ENCODE measurements around the gene TSEN2. TPM values are rescaled to one million over a fixed set of nuclear protein-coding genes. Genes with fewer than 3 reads are reported as not detected.

Gene TSEN2
- total and polyA plus RNA-seq, 9 of the 15 experiments (the other 6 are each of a cell fraction or from before 2014, with no cell fraction given): 38.5 to 76.3 (median 46.6) TPM

- H3K4me3 ChIP-seq: no peak overlapping the region
- no peaks in the 10 kb centered on the region for H4K20me1 ChIP-seq (replicated peaks; ENCODE audit: control insufficient read depth, insufficient read depth, low read length)
- in situ Hi-C loops (cut with MboI) (no loop called here), intact Hi-C loops (cut with micrococcal nuclease) (no loop called here)
- no peak overlapping the region for H2AFZ ChIP-seq (ENCODE audit: low read depth, low read length)
- no peak for FAIRE-seq
- DNase-seq (ENCODE audit: extremely low read depth in 1 of 4, low spot score in 3 of 4): no peak
- no peak overlapping the region for H3K9ac ChIP-seq (ENCODE audit: insufficient read depth in 1 of 2, low read depth in 2 of 2, low read length in 2 of 2)
- no peaks in the 10 kb centered on the region for H3K4me1 ChIP-seq (replicated peaks in 1 of 2; ENCODE audit: control insufficient read depth in 2 of 2, insufficient read depth in 2 of 2, low read length in 2 of 2)
- no TSS peak for BruUV-seq (replicated peaks)
- 97% methylated on average over 6 of the region's 6 CpGs for WGBS (ENCODE audit: insufficient coverage, low coverage, missing lambda C conversion rate)
- CTCF ChIA-PET (ENCODE audit: low intra/inter-chr PET ratio): no interaction called here
- H3K9me1 ChIP-seq (ENCODE audit: control insufficient read depth, insufficient read depth, low read length): no peaks in the 10 kb centered on the region
- POLR2A ChIA-PET: no interaction called here
- H3K79me2 ChIP-seq (ENCODE audit: control insufficient read depth, insufficient read depth, low read length): no peaks in the 10 kb centered on the region
- no peaks in the 10 kb centered on the region for H3K27me3 ChIP-seq (ENCODE audit: control insufficient read depth in 2 of 2, insufficient read depth in 2 of 2, low read length in 2 of 2)
- no peak for ATAC-seq
- H3K27ac ChIP-seq (ENCODE audit: extremely low read depth, low read depth, low read length): no peak overlapping the region
- peaks cover 73% of the 10 kb centered on the region for H3K36me3 ChIP-seq (ENCODE audit: control insufficient read depth, insufficient read depth, low read length)
- no peaks in the 10 kb centered on the region for H3K9me3 ChIP-seq (replicated peaks; ENCODE audit: control insufficient read depth, insufficient read depth, low read depth, low read length)
- no peak overlapping the region for H3K4me2 ChIP-seq (ENCODE audit: insufficient read depth, low read length)
- no peak for TF ChIP-seq RREB1 (CRISPR knock-in tag; IDR thresholded peaks at IDR 0.05)
- no peak for TF ChIP-seq CUX1 (CRISPR knock-in tag; IDR thresholded peaks at IDR 0.05)
- no peak for TF ChIP-seq KLF16 (IDR thresholded peaks at IDR 0.05)
- no peak for TF ChIP-seq RERE (CRISPR knock-in tag; IDR thresholded peaks at IDR 0.05; ENCODE audit: borderline replicate concordance)
These were observed 34.2 kb downstream of the TSEN2 start for GRCh38 chr3:12518261-12519028.

Data from K562 (cell line).